Stimulated activated naive CD4-positive, alpha-beta T cell (primary cell): Measurements from ENCODE around the gene TMEM229B.
A peak's percentile ranks its signal among the peaks of the same experiment; 100 is the strongest.
"Not testable (repeated sequence)": the region's sequence is repeated elsewhere in the genome, so short reads cannot be mapped to it uniquely, and the experiment has no call there.

Experiments
- DNase-seq, 6 experiments: peaks; one replicate each; lab custom pipeline; 2025; lab: John Stamatoyannopoulos, UW

Gene TMEM229B

DNA sequence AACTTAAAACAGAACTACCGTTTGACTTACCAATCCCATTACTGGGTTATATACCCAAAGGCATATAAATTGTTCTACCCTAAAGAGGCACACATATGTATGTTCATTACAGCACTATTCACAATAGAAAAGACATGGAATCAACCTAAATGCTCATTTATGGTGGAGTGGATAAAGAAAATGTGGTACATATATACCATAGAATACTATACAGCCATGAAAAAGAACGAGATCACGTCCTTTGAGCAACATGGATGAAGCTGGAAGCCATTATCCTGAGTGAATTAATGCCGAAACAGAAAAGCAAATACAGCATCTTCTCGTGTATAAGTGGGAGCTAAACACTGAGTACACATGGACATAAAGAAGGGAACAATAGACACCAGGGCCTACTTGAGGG lies 31.8 kb downstream of the TMEM229B start:
- DNase-seq: no peak

DNA sequence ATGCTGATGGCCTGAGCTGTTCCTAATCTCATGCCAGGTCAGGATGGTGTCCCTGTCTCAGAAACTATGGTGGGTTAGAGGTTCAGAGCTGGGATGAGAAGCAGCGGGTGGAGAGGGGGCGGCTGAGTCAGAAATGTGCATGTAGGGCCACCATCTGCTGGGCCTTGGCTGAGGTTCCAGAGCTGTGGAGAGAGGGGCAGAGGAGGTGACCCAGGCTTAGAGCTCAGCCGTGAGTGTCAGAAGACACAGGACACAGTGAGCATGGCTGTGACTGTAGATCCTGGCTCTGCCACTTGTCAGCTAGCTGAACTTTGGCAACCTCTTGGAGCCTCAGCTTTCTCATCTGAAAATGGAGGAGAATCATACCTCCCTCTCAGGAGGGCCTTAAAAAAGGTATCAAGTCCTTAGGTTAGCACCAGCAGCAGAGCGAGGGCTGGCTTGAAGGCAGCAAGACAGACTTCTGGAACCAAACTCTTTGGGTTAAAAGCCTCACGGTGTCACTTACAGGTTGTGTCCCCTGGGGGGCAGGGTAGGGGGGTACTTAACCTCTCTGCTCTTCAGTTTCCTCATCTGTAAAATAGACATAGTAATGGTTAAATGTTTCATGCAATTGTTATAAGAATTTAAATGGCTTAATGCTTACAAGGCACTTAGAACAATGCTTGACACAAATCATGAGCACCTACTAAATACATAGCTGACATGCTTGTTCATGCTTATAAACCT lies 34.8 kb downstream of the TMEM229B start:
- DNase-seq: no peak

DNA sequence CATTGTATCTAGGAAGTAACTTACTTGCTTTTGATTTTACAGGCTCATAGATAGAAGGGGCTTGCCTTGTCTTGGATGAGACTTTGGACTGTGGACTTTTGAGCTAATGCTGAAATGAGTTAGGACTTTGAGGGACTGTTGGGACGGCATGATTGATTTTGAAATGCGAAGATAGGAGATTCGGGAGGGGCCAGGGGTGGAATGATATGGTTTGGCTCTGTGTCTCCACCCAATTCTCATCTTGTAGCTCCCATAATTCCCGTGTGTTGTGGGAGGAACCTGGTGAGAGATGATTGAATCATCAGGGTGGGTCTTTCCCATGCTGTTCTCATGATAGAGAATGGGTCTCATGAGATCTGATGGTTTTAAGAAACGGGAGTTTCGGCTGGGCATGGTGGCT lies 36.9 kb downstream of the TMEM229B start:
- not testable (repeated sequence) for DNase-seq

GRCh38 chr14:67449096-67449495 lies 39.4 kb downstream of the TMEM229B start:
- no peak for DNase-seq

DNA sequence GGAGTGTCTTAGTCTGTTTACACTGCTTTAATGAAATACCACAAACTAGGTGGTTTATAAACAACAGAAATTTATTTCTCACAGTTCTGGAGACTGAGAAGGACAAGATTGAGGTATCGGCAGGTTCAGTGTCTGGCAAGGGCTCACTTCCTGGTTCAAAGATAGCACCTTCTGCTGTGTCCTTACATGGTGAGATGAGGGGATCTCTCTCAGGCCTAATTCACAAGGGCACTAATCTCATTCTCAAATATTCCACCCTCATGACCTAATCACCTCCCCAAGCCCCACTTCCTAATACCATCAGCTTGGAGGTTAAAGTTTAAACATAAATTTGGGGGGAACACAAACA lies 41.5 kb downstream of the TMEM229B start:
- no peak for DNase-seq

DNA sequence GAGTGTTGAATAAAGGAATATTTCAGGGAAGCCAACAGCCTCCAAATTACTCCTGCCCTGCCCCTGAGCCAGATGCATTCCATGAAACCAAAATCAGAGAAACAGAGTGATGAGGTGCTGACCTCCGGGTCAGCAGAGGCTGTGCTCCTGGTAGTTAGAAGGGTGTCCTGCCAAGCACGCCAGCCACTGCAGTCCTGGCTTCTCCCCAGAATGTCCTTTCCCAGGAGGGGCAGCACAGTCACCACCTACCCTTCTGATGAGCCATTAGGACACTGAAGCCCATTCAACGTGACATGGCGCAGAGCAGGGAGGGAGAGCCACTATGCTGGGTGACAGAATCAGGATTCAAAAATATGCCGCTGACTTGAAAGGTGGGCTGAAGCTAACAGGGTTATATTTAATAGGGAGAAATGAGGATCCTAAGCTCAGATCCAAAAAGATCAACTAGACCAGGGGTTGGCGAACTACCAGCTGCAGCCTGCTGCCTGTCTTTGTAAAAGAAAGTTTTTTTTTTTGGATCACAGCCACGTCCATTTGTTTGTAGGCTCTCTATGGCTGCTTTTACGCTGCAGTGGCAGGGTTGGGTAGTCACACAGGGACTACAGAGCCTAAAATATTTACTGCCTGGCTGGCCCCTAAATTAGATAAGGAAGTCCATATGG lies 42.0 kb downstream of the TMEM229B start:
- DNase-seq: no peak

- DNase-seq: no peak
Observed at GRCh38 chr14:67444395-67444794, 44.1 kb downstream of the TMEM229B start.

DNA sequence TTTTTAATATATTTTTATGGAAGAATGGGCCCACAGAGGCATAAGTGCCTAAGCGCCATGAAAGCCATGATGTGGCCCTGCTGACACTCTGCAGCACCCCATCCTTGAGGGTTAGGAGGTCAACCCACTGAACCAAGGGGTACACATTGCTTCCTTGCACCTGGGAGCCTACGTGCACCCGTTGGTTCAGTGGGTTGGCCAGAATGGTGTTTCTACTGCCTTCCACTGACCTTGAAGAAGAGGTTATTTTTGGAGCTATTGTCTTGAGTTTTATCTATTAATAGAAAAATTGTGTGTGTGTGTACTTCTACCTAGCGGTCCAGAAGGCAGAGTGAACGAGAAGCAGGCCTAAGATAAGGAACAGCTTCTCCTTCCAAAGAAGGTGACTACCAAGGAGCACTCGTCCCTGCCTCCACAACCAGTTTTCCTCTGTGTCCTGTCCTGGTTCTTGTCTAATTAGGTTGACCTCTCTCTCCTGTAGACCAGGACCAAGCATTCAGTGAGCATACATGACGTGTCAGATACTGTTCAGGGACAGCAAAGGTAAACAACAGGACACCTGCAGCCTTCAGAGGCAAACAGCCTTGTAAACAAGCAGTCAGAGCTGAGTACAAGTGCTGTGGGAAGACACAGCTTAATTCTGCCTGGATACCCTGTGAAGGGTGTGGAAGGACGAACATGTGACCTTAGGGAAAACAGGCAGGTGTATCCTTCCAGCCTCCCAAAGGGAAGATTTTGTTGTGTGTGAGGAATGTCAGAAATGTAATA lies 46.2 kb downstream of the TMEM229B start:
- no peak for DNase-seq

DNA sequence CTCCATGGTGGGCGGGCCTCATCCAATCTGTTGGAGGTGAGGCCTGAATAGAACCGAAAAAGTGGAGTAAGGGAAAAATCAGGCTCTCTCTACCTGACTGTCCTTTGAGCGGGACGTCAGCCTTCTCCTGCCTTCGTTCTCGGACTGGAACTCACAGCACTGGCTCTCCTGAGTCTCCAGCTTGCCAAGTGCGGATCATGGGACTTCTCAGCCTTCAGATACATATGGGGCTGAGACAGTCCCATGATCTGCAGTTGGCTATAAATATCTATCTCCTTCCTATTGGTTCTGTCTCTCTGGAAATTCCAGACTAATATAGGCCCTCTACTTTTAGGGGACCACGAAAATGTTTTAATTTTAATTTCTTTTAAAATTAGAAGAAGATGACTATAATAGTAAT lies 46.8 kb downstream of the TMEM229B start:
- DNase-seq: no peak

- no peak for DNase-seq
Observed at GRCh38 chr14:67441256-67441655, 47.3 kb downstream of the TMEM229B start.

DNA sequence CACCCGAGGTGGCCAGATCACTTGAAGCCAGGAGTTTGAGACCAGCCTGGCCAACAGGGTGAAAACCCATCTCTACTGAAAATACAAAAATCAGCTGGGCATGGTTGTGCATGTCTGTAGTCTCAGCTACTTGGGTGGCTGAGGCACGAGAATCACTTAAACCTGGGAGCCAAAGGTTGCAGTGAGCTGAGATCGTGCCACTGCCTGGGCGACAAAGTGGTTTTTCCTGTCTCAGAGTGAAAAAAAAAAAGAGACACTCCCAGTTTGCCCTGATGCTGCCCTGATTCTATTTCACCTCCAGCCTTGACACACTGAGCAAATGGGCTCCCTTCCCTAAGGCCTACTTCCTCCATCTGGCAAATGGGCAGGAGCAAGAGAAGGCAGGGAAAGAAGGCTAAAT lies 48.0 kb downstream of the TMEM229B start:
- no peak for DNase-seq

DNA sequence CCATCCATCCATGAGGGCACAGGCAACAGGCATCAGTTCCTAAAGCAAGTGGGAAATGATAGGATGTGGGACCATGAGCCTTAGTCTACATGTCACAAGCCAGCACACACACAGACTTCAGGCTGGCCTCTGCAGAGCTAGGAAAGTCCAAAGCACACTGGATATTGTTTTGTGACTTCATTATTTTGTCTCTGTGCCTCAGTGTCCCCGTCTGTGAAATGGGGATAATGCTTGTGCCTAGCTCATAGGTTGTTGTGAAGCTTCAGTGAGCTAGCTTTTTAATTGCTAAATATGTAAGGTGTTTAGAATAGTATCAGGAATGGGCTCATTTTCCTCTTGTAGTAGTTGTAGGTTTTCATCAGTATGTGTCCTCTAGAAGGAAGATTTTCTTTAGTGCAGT lies 49.6 kb downstream of the TMEM229B start:
- DNase-seq: no peak

DNA sequence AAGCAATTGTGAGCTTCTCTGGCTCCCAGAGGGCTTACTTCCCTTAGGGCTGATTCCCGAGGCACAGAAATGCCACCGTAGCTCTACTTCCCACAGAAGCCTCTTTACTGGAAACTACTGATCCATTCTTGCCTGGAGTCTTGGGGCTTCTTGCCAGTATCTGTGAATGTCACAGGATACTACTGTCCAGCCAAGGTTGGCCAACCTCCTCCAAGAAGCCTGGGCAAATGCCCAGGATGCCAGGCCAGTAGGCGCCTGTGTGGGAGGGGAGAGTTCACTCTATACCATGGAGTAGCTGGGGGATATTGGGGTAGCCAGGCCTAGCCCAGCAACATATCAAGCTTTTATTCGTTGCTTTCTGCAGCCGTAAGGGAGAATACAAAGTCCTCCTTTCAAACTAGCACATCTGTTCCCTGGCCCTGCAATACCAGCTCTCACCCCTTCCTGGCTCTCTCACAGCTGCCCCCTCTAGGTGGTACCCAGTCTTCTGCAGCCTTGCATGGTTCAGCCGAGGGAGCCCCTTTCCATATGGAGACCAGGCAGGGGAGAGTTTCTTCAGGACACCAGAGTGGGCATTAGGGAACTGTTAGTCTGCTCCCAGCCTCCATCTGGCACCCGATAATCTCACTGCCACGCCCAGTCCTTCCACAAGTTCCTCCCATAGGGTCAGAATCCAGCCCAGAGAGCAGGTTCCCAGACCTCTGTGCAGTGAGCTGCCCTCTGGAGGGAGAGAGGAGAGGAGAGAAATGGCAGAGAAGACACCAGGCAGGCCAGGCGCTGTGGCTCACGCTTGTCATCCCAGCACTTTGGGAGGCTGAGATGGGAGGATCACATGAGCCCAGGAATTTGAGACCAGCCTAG lies 52.3 kb downstream of the TMEM229B start:
- DNase-seq: no peak

DNA sequence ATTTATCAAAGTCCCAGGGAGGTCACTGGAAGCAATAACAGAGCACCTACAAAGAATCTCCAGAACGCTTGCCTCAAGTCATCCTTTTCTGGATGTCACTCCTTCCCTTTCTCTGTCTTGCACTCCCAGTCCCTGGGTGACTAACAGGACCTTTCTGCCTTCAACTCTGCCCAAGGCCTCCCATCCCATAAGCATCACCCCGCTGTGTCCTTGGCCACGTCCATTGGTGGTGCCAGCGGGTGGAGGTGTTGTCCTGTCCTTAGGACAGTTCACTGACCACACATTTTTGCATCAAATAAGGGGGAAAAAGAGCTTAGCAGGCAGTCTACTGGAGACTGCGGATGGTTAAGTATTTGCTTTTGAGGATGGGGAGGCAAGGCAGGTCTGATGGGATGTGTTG lies 52.9 kb downstream of the TMEM229B start:
- no peak for DNase-seq

DNA sequence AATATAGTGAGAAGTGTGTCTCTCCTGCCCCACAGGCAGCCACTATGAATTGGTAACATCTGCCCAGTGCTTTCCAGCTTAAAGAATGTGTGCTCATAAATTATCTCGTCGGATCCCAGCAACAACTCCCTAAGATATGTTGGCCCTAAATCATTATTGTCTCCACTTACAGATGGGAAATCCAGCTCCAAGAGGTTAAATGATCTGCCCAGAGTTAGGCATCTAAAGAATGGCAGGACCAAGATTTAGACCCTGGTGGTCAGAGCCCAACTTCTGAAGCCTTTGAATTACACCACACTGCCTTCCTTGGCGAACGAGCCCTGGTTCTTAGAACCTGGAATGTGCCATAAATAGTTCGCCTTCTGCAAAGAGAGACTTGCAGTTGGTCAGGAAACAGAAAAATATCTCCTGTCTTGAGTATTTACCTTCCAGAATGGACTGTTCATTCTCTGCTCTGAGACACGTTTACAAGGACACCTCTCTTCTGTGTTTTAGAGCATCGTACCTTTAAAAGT lies 56.4 kb downstream of the TMEM229B start:
- no peak for DNase-seq

DNA sequence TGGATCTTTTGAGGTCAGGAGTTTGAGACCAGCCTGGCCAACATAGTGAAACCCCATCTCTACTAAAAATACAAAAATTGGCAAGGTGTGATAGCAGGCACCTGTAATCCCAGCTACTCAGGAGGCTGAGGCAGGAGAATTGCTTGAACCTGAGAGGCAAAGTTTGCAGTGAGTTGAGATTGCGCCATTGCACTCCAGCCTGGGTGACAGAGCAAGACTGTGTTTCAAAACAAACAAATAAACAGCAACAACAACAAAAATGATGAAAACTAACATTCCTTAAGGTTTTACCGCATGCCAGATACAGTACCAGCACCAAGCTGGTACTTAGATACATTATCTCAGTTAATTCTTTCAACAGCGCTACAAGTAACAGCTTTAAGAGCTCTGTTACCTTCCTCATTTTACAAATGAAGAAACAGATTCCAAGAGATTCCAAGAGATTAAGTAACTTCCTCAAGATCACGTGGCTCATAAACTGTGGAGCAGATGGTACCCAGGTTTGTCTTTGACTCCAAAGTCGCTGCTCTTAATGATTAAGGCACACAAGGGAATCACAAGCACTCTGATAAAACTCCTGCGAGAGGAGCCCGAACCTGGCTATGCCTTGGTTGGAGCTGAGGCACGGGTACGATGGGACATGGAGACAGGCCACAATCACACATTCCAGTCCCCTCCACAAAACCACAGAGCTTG lies 58.9 kb downstream of the TMEM229B start:
- DNase-seq: no peak

DNA sequence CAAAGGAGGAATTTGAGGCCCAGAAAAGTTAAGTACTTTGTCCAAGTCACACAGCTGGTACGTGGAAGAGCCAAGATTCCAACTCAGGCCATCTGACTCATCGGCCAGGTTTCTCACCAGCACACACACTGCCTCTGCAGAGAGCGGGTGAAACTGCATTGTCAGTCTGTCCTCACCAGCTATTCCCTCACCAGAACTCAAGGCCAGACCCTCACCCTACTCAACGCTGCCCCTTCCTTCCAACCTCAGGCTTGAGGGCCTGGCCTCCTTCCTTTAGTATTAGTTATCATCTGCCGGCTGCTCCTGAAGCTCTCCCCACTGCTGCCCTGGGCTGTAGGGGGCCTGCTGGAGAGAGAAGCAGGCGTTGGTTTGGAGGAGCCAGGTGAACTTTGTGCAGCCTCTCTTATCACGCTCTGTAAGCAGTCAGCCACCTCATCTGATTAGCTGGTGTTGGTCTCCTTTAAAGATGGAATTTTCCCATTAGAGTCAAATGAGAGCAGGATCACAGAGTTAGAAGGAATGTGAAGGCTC lies 60.0 kb downstream of the TMEM229B start:
- no peak for DNase-seq

GRCh38 chr14:67426983-67427606 lies 61.4 kb downstream of the TMEM229B start:
- peak; percentile 41 to 79 (median 63) for DNase-seq

DNA sequence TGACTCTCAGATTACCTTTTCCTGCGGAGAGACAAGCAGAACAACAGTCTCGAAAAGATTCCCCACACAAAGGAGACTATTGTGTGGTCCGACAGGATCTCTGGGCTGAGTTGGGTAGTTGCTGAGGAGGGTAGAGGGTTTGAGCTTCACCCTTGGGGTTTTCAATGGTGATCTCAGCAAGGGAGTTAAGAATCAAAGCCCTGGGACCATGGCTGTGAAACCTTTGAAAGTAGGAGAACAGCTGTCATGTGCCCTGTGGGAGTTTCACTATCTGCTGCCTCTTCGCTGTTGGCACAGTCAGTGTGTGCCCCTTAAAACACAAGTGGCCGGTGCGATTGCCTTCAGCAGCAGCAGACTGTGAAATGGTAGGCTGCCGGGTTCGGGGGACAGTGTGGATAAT lies 62.4 kb downstream of the TMEM229B start:
- no peak for DNase-seq

DNA sequence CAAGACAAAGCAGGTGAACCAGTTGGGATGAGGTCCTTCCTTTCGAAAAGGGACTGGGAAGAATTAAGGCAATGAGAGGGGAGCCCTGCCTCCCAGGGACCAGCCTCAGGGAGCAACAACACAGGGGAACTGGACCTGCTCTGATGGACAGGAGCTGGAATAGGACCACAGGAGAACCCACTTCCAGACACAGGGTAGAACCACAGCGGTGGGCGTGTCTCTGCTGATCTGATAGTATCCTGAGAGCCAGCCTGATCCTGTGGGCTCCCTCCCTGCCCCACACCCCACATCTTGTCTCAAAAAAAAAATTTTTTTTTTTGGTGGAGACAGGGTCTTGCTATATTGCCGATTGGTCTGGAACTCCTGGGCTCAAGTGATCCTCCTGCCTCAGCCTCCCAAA lies 62.9 kb downstream of the TMEM229B start:
- DNase-seq: no peak

- no peak for DNase-seq
Observed at GRCh38 chr14:67424539-67424938, 64.0 kb downstream of the TMEM229B start.
